CD4-positive, alpha-beta T cell treated with Interleukin-12 subunit alpha and Interleukin-12 subunit beta, for 1 hour (primary cell): Measurements from ENCODE around the gene TES.

Source experiments
- DNase-seq: peaks from one replicate; pipeline ENCODE4 v3.0.0-alpha.2; 2020

Gene TES

DNA sequence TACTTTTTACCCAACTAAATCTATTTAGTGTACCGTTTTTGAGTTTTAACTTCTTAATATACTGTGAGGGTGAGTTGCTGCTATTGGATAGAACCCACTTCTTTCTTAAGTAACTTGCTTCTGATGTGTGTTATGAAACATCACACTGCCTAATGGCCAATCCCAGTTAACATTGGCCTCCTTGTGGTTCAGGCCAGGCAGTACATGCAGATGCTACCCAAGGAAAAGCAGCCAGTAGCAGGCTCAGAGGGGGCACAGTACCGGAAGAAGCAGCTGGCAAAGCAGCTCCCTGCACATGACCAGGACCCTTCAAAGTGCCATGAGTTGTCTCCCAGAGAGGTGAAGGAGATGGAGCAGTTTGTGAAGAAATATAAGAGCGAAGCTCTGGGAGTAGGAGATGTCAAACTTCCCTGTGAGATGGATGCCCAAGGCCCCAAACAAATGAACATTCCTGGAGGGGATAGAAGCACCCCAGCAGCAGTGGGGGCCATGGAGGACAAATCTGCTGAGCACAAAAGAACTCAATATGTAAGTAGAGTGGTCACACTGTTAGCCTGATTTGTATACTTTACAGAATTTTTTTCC lies 39.7 kb downstream of the TES start:
- no peak for DNase-seq

DNA sequence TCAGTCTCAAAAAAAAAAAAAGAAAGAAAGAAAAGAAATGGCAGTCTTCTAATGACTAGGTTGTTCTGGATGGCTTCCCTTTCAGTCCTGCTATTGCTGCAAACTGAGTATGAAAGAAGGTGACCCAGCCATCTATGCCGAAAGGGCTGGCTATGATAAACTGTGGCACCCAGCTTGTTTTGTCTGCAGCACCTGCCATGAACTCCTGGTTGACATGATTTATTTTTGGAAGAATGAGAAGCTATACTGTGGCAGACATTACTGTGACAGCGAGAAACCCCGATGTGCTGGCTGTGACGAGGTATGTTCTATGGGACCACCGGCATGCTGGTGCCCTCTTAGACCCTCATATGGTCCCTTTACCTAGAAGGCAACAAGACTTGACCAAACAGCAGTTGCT lies 41.3 kb downstream of the TES start:
- no peak for DNase-seq

DNA sequence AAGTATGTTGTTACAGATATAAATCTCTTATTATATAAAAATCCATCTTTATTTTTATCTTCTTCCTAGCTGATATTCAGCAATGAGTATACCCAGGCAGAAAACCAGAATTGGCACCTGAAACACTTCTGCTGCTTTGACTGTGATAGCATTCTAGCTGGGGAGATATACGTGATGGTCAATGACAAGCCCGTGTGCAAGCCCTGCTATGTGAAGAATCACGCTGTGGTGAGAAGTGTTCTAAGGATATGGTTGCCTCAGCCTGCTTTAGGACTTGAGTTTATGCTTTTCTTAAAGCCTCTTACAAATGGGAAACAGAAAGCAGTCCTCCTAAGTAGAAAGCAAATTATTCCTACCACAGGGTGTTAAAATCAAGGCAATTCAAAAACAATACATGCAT lies 41.9 kb downstream of the TES start:
- DNase-seq, result no peak

DNA sequence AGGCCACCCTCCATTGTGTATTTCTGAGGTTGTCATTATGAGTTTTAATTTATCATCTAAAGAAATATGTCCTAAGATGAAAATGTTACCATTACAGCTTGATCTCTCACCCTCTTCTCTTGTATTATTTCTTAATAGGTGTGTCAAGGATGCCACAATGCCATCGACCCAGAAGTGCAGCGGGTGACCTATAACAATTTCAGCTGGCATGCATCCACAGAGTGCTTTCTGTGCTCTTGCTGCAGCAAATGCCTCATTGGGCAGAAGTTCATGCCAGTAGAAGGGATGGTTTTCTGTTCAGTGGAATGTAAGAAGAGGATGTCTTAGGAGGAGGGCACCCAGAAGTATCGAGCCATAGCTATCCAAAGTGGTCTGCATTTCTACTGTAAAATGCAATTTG lies 46.8 kb downstream of the TES start:
- DNase-seq, result no peak

DNA sequence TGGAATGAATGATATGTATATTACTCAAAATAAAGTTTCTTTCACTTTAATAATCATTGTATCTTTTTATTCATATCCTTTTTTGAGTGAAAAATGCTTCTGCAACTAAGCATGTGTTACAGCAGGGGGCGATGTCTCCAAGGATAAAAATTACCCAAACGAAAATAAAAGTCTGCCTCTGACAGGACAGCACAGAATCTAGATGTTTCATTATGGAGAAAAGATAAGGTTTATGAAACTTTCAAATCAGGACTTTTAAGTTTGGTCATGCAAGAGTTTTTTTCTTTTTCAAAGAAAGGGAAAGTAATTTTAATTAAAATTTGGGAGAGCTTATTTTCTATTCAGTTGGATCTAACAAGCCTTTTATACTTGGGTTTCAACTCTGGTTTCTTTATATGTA lies 48.4 kb downstream of the TES start:
- DNase-seq, result peak; percentile 56

DNA sequence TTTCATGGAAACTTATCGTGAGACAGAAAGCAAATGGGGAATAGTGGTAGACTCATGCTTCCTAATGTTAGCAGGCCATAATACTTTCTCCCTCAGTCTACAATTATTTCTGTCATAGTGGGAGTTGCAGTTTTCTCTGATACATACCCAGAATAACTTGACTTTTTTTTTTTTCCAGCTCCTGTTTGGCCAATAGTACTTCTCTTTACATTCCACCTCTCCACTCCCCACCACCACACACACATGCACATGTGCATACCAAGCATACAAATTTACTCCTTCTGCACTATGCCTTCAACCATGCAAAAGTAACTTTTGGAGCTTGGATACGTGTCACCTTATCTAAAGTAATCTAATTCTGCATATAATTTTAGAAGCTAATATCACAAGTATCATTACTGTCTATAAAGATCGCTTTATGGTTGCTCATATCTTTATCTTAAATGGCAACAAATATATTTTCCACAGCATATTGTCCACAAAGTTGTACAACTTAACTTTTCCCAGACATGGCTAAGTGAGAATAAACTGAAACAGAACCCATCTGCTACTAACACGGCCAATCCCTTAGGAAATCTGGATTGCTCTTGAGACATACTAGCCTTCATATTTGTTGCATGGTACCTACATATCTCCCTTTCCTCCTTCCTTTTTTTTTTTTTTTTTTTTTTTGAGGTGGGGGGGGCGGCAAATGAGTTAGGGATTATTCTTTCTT lies 49.0 kb downstream of the TES start:
- DNase-seq, result no peak

DNA sequence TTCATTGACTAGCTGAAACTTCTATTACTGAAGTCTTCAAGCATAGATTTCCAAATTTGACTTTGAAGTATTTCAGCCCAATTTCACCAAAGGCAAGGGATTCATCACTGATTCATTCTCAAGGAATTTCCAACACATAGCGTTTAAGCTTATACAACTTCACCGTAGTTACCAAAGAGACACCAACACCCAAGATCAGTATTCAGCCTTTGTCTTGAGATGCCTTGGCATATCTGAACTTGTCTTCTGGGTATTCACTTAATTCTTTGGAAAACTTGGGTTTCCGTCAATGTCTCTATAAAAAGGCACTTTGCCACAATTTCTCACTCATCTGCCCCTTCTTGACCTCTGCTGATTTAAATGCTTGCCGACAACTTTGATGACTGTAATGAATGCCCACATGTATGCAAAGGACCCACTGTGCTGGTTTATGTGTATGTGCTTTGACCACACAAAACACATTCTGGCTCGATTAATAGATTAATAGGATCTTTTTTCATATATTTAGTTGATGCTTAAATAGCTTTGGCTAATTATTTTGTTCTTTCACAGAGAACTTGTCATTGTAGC lies 49.6 kb downstream of the TES start:
- no peak for DNase-seq

DNA sequence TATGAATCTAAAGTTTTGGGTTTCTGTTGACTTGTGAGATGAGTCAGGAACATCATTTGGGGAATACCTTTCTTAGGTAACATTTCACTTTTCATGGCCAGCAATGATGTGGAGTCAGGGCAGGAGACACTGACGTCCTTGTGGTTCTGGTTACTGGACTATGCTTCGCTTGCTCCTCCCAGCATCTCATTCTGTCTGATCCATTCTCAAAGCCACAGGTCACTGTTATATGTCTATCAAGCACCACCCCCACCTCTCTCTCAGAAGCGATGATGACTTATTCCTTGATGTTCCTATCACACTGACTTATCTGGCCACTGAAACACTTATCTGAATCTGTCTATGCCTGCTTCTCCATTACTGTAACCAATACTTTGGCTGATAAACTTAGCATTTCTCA lies 51.6 kb downstream of the TES start:
- no peak for DNase-seq

DNA sequence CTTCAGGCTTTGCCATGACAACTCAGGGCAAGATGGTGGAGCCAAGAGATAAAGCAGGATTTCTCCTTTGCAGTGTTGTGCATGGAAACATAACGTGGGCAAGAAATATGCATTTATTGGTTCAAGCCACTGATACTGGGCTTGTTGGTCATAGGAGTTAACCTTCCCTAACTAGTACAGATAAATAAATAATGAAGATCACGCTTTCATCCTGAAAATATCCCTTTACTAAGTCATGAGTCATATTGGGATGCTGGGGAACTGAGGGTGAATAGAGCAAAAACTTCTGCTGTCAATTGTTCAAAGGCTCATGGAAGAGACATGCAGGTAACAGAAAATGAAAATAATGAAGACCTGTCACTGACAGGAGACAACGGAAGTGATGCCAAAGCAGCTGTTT lies 55.5 kb downstream of the TES start:
- DNase-seq, result no peak

DNA sequence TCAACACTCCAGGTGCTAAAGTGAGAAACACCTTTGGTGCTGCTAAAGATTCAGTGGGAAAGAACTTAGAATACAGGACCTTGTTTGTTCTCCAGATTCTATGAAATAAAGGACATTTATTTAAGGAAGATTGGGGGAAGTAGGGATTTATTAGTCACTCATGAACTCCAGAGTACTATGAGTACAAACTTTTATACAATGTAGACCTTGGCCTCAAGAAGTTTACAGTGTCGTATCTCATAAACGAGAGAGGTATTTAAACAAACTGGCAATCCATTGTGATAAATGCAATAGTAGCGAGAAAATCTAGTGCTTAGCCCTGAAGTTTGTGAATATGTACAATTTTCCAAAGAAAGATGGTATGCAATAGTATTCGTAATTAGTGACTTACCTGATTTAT lies 59.1 kb downstream of the TES start:
- no peak for DNase-seq

DNA sequence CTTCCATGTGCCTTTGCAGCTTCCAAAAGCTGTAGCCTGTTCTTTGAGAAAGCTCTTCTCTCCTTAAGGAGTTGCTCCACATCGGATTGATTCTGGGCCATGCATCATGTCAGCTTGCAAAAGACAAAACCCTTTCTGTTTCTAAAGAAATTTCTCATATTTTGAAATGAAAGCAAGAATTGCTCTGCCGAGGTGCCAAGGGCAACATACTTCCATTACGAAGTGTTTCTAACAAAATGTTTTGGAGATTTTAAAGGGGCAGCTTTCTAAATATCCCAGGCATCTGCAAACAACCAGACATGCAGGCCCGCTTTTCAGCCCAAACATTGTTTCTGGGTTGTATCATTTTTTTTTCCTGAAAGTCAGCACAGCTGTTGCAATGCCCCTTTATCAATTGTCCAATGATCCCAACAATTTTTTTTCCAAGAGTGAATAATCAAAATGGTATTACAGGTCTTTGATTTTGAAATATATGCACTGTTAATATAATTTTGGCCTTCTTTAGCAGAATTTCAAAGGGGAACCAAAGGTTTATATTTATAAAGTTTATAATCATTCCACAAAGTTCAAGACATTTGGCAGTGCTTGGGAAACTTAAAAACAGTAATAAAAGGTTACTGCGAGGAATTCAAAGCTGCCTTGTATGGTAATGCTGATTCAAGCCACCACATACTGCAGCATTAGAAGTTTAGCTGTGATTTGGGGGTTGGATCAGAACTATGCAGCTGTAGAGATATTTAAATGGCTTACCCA lies 61.0 kb downstream of the TES start:
- DNase-seq, result no peak

DNA sequence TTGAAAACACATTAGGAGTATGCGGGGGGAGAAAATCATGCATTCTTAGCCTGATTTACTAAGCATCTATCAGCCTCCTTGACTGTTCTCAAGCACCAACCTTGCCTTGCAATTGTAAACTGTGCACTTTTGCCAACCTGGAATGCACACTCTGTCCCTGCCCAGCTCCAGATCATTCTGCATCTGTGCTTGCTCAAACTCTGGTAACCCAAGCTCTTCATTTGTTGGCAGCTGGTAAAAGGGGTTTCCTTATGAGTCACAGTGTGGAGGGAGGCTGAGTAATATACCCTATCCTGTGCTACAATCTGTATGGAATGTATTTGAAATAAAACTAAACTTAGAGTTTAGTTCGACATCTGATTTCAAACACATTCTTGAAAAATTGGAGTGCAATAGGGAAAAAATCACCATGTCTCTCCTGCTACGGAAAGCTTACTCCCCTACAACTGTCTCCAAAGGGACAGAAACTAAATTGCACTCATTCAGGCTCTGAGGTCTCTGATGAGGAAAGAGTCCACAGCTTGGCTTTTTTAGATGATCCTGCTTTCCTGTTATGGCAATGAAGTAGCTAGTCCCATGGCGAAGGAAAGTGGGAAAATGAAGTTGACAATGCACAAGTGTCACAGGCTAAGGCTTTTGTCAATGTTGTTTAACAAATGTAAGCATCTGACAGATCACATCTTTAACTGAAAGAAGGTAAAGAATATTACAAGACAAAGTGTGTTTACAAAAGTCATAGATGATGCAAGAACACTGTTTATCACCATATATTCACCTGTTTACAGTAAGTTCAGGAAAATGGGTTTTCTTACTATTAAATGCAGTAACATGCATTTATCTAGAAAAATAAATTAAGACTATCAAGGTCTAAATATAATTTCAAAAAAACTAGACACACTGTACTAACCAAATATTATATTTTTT lies 61.9 kb downstream of the TES start:
- no peak for DNase-seq

DNA sequence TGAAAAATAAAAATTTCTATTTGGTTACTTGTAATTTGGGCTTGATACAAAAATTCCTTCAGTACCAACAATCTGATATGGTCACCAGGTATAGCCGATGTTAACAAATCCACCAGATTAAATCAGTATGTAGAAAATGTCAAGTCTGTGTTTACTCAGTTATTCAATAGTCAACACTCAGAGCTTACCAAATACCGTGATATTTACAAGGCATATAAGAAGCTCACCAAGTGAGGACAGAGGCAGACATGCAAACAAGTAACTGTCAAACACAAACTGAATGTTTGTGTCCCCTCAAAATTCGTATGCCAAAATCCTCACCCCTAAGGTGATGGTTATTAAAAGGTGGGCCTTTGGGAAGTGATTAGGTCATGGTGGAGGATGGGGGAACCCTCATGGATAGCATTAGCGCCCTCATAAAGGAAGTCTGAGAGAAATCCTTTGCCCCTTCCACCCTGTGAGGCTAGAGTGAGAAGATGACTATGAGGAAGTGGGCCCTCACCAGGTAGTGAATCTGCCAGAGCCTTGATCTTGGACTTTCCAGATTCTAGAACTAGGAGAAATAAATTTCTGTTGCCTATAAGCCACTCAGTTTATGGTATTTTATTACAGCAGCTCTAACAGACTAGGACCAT lies 63.1 kb downstream of the TES start:
- DNase-seq, result no peak

DNA sequence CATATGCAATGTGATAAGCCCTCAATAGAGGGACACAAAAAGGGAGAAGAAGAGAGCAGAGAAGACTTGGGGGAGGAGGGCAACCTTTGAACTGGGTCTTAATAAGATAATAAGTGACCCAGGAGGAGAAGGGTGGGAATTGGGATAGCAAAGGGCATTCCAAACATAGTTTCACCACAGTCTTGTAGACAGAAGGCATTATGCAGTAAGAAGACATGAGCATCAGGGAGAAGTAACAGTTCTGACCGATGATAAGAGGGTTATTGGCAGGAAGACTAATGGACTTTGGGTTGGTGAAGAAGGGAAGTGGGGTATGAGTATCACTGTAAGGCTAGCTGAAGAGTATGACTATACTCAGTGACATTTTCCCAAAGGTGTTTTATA lies 63.6 kb downstream of the TES start:
- DNase-seq, result no peak

DNA sequence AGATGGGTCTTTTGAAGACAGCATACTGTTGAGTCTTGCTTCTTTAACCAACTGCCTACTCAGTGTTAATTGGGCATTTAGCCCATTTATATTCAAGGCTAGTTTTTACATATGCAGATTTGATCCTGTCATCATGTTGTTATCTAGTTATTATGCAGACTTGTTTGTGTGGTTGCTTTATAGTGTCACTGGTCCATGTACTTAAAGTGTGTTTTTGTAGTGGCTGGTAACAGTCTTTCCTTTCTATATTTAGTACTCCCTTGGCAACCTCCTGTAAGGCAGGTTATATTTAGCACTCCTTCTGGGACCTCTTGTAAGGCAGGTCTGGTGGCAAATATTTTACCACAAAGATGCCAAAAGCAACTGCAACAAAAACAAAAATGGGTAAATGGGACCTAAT lies 66.7 kb downstream of the TES start:
- no peak for DNase-seq

DNA sequence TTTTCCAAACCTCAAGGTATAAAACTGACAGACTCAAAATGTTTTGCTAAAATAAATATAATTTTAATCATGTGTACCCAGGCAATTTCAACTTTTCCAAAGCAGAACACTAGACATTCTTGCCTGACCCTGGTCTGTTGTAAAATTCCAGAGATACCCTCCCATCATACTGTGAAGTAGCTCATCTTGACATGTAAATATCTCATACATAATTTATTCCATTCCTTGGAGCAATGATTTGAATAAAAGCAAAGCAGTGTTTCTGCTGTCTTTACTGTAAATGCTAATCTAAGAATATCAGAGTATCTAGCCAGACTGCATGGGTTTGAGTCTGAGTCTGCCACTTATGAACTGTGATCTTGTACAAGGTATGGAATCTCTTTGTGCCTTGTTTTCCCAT lies 68.9 kb downstream of the TES start:
- DNase-seq, result no peak

DNA sequence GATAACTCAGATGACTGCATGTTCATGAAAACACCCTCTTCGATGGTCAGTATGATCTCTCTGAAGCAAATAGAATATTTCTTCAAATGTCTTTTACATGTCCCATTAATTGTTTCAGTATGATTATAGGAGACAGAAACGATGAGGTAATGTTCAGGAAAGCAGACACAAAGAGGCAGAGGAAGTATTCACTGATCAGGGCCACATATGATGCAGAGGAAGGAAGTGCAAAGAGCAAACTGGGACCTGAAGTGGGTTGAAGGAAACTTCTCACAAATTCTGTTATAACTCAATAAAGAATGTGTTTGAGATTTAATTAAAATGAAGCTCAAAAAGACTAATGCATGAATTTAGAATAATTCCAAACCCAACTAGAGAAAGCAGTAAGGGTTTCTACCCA lies 70.5 kb downstream of the TES start:
- no peak for DNase-seq

DNA sequence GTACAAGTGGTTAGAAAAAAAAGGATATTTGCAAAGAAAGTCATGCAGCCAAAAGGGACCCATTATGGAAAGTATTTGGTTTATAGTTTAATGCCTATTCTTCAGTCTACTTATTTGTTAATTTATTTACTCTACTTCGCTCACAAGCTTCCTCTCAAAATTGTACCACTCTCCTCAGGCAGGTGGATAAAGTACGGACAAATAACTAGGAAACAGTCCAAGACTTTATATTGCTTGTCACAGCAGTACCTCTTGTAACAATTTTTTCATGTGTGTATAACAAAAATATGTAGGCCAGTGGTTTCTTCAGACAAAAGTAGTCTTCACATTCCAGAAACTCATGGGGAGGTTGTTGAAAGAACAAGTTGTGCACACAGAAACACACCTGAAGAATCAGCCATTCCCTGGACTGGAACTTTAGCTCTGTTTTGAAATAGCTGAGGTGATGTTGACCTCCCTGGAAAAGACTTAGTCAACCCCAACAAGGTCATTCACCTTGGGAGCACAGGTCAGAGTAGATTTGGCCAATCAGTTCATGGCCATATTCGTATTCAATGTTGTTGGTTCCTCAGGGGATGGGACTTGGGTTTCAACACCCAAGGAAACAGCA lies 73.4 kb downstream of the TES start:
- no peak for DNase-seq

DNA sequence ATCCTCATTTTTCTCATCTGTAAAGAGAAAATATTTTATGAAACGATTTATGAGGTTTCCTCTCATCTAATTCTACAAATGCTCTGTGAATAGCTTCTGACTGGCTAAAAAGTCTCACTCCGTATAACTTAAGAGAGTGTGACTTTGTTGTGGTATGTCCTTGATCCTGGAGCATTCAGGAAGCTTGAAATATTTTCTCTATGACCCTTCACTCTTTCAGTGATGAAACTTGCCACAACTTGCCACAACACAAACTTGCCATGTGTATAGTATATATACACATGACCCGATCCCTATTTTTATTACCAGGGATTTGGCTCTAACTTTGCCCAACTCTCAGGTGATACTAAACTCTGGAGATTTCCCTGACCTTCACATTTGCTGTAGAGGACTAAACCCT lies 74.1 kb downstream of the TES start:
- no peak for DNase-seq

DNA sequence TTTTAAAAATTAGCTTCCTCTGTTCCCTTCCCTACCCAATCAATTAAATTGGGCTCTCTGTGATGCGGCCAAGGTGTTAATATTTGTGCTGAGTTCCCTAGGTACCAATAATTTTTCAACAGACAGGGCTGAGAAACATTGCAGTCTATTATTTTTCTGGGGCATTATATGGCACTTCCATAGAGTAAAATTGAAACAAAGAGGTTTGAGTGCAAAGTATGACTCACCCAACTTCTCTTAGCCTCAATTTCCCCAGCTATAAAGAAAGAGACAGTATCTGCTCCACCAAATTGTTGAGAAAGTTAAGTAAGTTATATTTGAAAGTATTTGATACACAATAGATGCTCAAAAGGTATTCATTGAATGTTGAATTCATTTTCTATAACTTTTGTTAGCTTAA lies 74.9 kb downstream of the TES start:
- no peak for DNase-seq

DNA sequence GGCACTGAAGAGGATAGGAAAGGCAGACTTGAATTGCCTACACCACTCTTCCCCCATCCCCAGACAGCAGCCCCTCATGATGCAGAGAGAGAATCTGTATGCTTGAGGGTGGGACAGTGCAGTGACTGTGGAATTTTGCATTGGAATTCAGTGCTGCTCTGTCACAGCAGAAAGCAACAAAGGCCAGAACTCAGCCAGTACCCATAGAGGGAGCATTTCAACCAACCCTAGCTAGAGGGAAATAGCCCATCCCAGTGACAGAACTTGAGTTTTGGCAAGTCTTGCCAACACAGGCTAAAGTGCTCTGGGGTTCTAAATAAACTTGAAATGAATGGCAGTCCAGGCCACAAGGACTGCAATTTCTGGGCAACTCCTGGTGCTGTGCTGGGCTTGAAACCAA lies 80.4 kb downstream of the TES start:
- no peak for DNase-seq

DNA sequence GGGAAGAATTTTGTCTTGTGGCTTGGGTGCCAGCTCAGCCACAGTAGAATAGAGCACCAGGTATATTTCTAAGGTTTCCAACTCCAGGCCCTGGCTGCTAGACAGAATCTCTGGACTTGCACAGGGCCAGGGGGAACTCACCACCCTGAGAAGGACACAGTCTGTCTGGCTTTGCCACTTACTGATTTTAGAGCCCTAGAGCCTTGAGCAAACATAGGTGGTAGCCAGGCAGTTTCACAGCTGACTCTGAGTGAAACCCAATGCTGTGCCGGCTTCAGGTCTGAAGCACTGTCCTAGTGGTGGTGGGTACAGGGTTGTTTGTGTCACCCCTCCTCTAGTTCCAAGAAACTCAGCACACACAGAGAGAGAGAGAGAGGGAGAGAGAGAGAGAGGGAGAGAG lies 81.6 kb downstream of the TES start:
- DNase-seq, result no peak
